Lower lobe of right lung (tissue), 2 donors: ENCODE data around the gene HSD17B12. TPM values are rescaled to one million over a fixed set of nuclear protein-coding genes. Genes with fewer than 3 reads are reported as not detected.

ENCODE experiments used
- ATAC-seq, 2 donors: fragments of 200-7000 bp; cut with Tn5 transposase; one replicate each; pipeline ENCODE4 v1.9.1; 2020 to 2022; ENCODE audit warnings: mild to moderate bottlenecking in 2 of 2, moderate library complexity in 2 of 2
- DNase-seq: peaks from one replicate; pipeline ENCODE4 v3.0.0-alpha.2; 2020
- H3K27ac ChIP-seq: fragments of 200-600 bp; one replicate; pipeline ENCODE4 v1.8.0; 2022
- H3K27me3 ChIP-seq: fragments of 200-600 bp; one replicate; pipeline ENCODE4 v1.8.0; 2022; ENCODE audit warnings: low read depth
- H3K36me3 ChIP-seq: fragments of 200-600 bp; one replicate; pipeline ENCODE4 v1.8.0; 2022; ENCODE audit warnings: mild to moderate bottlenecking
- H3K4me1 ChIP-seq: fragments of 200-600 bp; one replicate; pipeline ENCODE4 v1.8.0; 2022
- H3K4me3 ChIP-seq: fragments of 200-600 bp; one replicate; pipeline ENCODE4 v1.8.0; 2022; ENCODE audit warnings: mild to moderate bottlenecking
- H3K9me3 ChIP-seq: fragments of 200-600 bp; one replicate; pipeline ENCODE4 v1.8.0; 2022
- CTCF ChIP-seq: fragments of 200-600 bp; IDR thresholded peaks from one replicate; pipeline ENCODE4 v1.8.0; 2022; ENCODE audit warnings: antibody characterized with exemption, mild to moderate bottlenecking
- intact Hi-C: fragments of 100-400 bp; cut with DNase I; formaldehyde crosslinking; loops from one replicate; pipeline ENCODE4 v1.11.0; 2022
- total RNA-seq: library from RNA; stranded (reverse); fragmentation: NEBNext Ultra II Directional; extraction: Animal tissue kit (Norgen Biotek cat#: 25700); gene quantifications from one replicate; pipeline ENCODE4 v1.2.1, GENCODE V29; 2021
- donor health status: DM: no; HTN: yes; CAD: no; lungs with severe emphysema.

HSD17B12 gene
- total RNA-seq, 1 donor from 2014 or later: 101 TPM

DNA sequence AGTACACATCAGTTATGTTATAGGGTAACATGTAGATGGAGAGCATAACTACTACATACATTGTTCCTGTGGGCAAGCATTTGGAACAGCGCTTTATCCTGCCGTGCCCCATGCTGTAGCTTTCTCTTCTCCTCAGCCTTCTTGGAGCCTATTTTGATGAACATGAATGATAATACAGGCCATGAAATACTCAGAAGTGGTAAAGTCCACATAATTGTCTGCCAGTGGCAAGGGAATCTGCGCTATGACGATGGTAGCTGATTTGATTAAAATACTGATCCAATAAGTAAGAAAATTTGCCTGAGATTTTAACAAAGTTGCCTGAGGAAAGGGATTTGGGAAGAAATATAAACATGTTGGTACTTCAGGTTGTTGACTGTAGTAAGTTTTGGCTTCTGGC lies 223.4 kb downstream of the HSD17B12 start:
- peaks cover 66% of the 10 kb centered on the region for H3K36me3 ChIP-seq
- ATAC-seq (no peak), DNase-seq (no peak)
- no peaks in the 10 kb centered on the region for H3K9me3 ChIP-seq
- H3K4me1 ChIP-seq: peaks cover 28% of the 10 kb centered on the region
- TF ChIP-seq CTCF: no peak
- no peak overlapping the region for H3K27ac ChIP-seq
- no peaks in the 10 kb centered on the region for H3K27me3 ChIP-seq
- intact Hi-C loops: no loop called here
- no peak overlapping the region for H3K4me3 ChIP-seq

DNA sequence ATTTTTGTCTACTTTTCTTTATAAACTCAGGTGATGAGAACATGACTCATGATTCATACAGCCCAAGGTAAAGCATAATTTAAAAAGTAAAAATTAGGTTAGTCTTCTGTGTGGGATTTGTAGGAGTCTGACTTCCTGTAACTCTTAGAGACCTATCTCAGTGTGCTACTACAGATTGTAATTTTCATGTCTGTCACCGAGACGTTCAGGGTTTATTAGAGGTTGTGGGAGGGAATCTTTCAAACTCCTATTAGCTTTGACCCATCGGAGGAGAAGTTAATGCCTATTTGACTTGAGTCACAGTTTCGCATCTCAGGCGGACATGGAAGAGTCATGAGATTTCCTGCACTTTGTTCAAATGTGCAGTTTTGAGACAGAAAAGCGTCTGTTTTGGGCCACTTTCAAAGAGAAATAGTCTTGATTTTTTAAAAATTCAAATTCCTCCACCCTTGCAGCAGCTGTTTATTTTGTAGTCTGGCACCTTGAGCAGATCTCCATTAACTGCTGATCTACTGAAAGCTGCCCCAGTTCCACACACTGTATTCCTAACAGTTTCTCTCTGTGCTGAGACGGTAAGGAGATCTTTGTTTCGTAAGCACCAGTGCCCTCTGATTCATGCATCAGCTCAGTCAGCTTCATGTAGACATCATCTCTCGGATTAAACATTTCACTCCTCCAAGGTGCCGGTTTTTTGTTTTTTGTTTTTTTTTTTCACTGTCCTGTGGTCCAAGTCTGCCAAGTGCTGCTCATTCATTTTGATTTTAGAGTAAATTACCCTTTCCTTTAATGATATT lies 224.4 kb downstream of the HSD17B12 start:
- no peak overlapping the region for H3K27ac ChIP-seq
- no peaks in the 10 kb centered on the region for H3K27me3 ChIP-seq
- intact Hi-C loops: no loop called here
- no peak overlapping the region for H3K4me3 ChIP-seq
- H3K4me1 ChIP-seq: peaks cover 28% of the 10 kb centered on the region
- no peaks in the 10 kb centered on the region for H3K9me3 ChIP-seq
- no peak for DNase-seq
- peak in 1 of 2 donors; percentile 42 for ATAC-seq
- peaks cover 66% of the 10 kb centered on the region for H3K36me3 ChIP-seq
- TF ChIP-seq CTCF: no peak

GRCh38 chr11:43905813-43906241 lies 225.3 kb downstream of the HSD17B12 start:
- peaks cover 66% of the 10 kb centered on the region for H3K36me3 ChIP-seq
- intact Hi-C loops: no loop called here

More at GRCh38 chr11:43905813-43906241, 225.3 kb downstream of the HSD17B12 start:
- no peak overlapping the region for H3K27ac ChIP-seq
- ATAC-seq: peak in 1 of 2 donors; percentile 7
- no peak for TF ChIP-seq CTCF
- no peaks in the 10 kb centered on the region for H3K27me3 ChIP-seq
- no peak overlapping the region for H3K4me3 ChIP-seq
- H3K9me3 ChIP-seq: no peaks in the 10 kb centered on the region
- peaks cover 28% of the 10 kb centered on the region for H3K4me1 ChIP-seq
- DNase-seq: no peak

Other genes starting within 250 kb of the HSD17B12 start
- 26.5 TPM for gene ALKBH3, start 200.1 kb downstream of the HSD17B12 start, total RNA-seq